ENCODE measurements around the gene KIF1B.

- TF ChIP-seq CTCF (IDR thresholded peaks at IDR 0.05; ENCODE audit: low read length) (no peak), EZH2phosphoT487 (IDR thresholded peaks at IDR 0.05; ENCODE audit: low read length) (no peak)
Measured at GRCh38 chr1:10424651-10425050, 214.3 kb downstream of the KIF1B start.

Data from MM.1S (cell line).